Measurements from ENCODE around the gene MITF. TPM values are rescaled to one million over a fixed set of nuclear protein-coding genes. Genes with fewer than 3 reads are reported as not detected.

MITF gene
- total and polyA plus RNA-seq, 8 donors, result 3.5 to 61.3 (median 15.5) TPM

GRCh38 chr3:69803681-69804270 is 64.5 kb downstream of the MITF start:
- peaks cover 0 to 28% (median 11%) of the 10 kb centered on the region in 4 donors for H3K4me1 ChIP-seq
- no peak overlapping the region for H3K27ac ChIP-seq
- TF ChIP-seq POLR2A (IDR thresholded peaks at IDR 0.05), result no peak
- no peak for TF ChIP-seq POLR2AphosphoS5 (IDR thresholded peaks at IDR 0.05)
- TF ChIP-seq EP300 (IDR thresholded peaks at IDR 0.05), result no peak
- TF ChIP-seq, protein P1, sequence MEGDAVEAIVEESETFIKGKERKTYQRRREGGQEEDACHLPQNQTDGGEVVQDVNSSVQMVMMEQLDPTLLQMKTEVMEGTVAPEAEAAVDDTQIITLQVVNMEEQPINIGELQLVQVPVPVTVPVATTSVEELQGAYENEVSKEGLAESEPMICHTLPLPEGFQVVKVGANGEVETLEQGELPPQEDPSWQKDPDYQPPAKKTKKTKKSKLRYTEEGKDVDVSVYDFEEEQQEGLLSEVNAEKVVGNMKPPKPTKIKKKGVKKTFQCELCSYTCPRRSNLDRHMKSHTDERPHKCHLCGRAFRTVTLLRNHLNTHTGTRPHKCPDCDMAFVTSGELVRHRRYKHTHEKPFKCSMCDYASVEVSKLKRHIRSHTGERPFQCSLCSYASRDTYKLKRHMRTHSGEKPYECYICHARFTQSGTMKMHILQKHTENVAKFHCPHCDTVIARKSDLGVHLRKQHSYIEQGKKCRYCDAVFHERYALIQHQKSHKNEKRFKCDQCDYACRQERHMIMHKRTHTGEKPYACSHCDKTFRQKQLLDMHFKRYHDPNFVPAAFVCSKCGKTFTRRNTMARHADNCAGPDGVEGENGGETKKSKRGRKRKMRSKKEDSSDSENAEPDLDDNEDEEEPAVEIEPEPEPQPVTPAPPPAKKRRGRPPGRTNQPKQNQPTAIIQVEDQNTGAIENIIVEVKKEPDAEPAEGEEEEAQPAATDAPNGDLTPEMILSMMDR (IDR thresholded peaks at IDR 0.05), result no peak
- WGBS, 5 donors, result 67 to 82% (median 82%) methylated on average over 4 of the region's 4 CpGs
- DNase-seq, result no peak
- H3K9me3 ChIP-seq, result no peaks in the 10 kb centered on the region
- no peak overlapping the region for H3K4me3 ChIP-seq
- intact Hi-C loops (cut with DNase I; ENCODE audit: low total_unique reads), result no loop called here
- H3K27me3 ChIP-seq, result no peaks in the 10 kb centered on the region
- no peaks in the 10 kb centered on the region for H3K36me3 ChIP-seq

DNA sequence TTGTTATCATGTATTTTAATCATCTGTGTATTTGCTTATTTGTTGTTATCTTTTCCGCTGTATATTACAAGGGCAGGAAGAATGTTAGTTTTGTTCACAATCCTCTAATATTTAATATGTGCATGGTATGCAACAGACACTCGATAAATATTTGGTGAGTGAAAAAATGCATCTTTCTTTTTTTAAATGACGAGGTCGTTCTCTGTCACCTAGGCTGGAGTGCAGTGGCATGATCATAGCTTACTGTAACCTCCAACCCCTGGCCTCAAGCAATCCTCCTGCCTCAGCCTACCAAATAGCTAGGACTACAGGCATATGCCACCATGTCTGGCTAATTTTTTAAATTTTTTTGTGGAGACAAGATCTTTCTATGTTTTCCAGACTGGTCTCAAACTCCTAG is 66.2 kb downstream of the MITF start:
- H3K4me1 ChIP-seq, result peaks cover 0 to 28% (median 11%) of the 10 kb centered on the region in 4 donors
- DNase-seq, result no peak
- no peak for TF ChIP-seq POLR2AphosphoS5 (IDR thresholded peaks at IDR 0.05)
- TF ChIP-seq, protein P1 (IDR thresholded peaks at IDR 0.05), result no peak
- TF ChIP-seq POLR2A (IDR thresholded peaks at IDR 0.05), result no peak
- TF ChIP-seq EP300 (IDR thresholded peaks at IDR 0.05), result no peak
- no peaks in the 10 kb centered on the region for H3K9me3 ChIP-seq
- H3K27me3 ChIP-seq, result no peaks in the 10 kb centered on the region
- intact Hi-C loops (cut with DNase I; ENCODE audit: low total_unique reads), result no loop called here
- no peak overlapping the region for H3K4me3 ChIP-seq
- 81 to 92% (median 85%) methylated on average over 4 of the region's 4 CpGs for WGBS, 5 donors
- H3K36me3 ChIP-seq, result no peaks in the 10 kb centered on the region
- no peak overlapping the region for H3K27ac ChIP-seq

- DNase-seq, result no peak
- no peak overlapping the region for H3K4me3 ChIP-seq
- intact Hi-C loops (cut with DNase I; ENCODE audit: low total_unique reads), result no loop called here
- H3K27ac ChIP-seq, result no peak overlapping the region
- TF ChIP-seq POLR2AphosphoS5 (IDR thresholded peaks at IDR 0.05) (no peak), EP300 (IDR thresholded peaks at IDR 0.05) (no peak), POLR2A (IDR thresholded peaks at IDR 0.05) (no peak)
- TF ChIP-seq, protein P1 (IDR thresholded peaks at IDR 0.05), result no peak
- WGBS, 5 donors, result 64 to 88% (median 79%) methylated on average over 1 of the region's 1 CpG
- no peaks in the 10 kb centered on the region for H3K9me3 ChIP-seq
- no peaks in the 10 kb centered on the region for H3K36me3 ChIP-seq
- peaks cover 0 to 35% (median 20%) of the 10 kb centered on the region in 4 donors for H3K4me1 ChIP-seq
- no peaks in the 10 kb centered on the region for H3K27me3 ChIP-seq
Observed at GRCh38 chr3:69806735-69807438, 67.6 kb downstream of the MITF start.

GRCh38 chr3:69807674-69808073 is 68.4 kb downstream of the MITF start:
- WGBS, 5 donors, result 33 to 81% (median 56%) methylated on average over 1 of the region's 1 CpG
- H3K4me3 ChIP-seq, result no peak overlapping the region
- H3K27ac ChIP-seq, result no peak overlapping the region
- no peaks in the 10 kb centered on the region for H3K27me3 ChIP-seq
- no peaks in the 10 kb centered on the region for H3K9me3 ChIP-seq
- DNase-seq, result no peak
- TF ChIP-seq POLR2A (IDR thresholded peaks at IDR 0.05), result no peak
- intact Hi-C loops (cut with DNase I; ENCODE audit: low total_unique reads), result no loop called here
- H3K36me3 ChIP-seq, result no peaks in the 10 kb centered on the region
- peaks cover 0 to 39% (median 22%) of the 10 kb centered on the region in 4 donors for H3K4me1 ChIP-seq

Measured in stomach (tissue), 9 donors.